HL-60 (cell line): Measurements from ENCODE around the gene MAPK10.

Experiments
- POLR2AphosphoS5 ChIP-seq: IDR thresholded peaks from 2 replicates; pipeline ENCODE4 v1.6.1; 2012; ENCODE audit warnings: low read depth
- SPI1 ChIP-seq: IDR thresholded peaks from 2 replicates; pipeline ENCODE4 v1.6.1; 2012; ENCODE audit warnings: low read depth, mild to moderate bottlenecking, borderline replicate concordance
- TF ChIP-seq, protein P1 (sequence below): IDR thresholded peaks from one replicate; pipeline ENCODE4 v1.5.1; 2011; ENCODE audit warnings: low read length, control low read depth, inconsistent platforms; ENCODE audit not compliant: insufficient read depth

DNA sequence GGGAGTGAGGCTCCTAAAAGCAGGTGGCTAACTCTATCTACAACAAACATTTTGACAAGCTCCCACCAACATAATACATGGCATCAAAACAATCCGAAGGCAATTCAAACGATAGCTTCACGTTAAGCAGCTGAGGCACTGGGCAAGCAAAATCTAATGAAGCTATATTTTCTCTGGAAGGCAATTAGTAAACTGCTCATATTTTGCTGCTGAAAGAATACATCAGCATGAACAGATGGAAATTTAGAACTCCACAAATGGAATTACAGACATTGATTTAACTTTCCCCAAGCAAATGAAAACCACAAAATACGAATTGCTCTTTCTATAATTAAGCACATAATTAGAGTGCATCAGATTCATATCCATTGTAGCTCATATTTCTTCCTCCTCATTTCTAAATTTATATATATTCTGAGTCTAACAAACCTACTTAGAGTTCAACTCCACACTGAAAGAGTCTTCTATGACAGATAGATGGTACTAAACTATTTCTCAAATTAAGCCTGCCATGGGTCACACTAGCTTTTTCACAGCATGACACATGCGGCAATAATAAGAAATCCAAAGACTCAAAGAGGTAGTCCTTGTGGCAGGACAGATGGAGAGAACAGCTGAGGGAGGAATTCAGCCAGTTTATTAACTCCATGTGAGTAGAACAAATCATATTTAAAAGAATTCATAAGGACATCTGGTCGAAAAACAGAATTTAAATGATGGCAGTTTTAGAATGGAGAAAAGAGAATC, 305.4 kb downstream of the MAPK10 start:
- TF ChIP-seq, protein P1, sequence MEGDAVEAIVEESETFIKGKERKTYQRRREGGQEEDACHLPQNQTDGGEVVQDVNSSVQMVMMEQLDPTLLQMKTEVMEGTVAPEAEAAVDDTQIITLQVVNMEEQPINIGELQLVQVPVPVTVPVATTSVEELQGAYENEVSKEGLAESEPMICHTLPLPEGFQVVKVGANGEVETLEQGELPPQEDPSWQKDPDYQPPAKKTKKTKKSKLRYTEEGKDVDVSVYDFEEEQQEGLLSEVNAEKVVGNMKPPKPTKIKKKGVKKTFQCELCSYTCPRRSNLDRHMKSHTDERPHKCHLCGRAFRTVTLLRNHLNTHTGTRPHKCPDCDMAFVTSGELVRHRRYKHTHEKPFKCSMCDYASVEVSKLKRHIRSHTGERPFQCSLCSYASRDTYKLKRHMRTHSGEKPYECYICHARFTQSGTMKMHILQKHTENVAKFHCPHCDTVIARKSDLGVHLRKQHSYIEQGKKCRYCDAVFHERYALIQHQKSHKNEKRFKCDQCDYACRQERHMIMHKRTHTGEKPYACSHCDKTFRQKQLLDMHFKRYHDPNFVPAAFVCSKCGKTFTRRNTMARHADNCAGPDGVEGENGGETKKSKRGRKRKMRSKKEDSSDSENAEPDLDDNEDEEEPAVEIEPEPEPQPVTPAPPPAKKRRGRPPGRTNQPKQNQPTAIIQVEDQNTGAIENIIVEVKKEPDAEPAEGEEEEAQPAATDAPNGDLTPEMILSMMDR, result no peak
- TF ChIP-seq SPI1, result no peak
- TF ChIP-seq POLR2AphosphoS5, result no peak
